ENCODE measurements around the gene RPH3AL. TPM values are rescaled to one million over a fixed set of nuclear protein-coding genes. Genes with fewer than 3 reads are reported as not detected.

RPH3AL gene
- total RNA-seq, 1 donor from 2014 or later, result 6.0 TPM

DNA sequence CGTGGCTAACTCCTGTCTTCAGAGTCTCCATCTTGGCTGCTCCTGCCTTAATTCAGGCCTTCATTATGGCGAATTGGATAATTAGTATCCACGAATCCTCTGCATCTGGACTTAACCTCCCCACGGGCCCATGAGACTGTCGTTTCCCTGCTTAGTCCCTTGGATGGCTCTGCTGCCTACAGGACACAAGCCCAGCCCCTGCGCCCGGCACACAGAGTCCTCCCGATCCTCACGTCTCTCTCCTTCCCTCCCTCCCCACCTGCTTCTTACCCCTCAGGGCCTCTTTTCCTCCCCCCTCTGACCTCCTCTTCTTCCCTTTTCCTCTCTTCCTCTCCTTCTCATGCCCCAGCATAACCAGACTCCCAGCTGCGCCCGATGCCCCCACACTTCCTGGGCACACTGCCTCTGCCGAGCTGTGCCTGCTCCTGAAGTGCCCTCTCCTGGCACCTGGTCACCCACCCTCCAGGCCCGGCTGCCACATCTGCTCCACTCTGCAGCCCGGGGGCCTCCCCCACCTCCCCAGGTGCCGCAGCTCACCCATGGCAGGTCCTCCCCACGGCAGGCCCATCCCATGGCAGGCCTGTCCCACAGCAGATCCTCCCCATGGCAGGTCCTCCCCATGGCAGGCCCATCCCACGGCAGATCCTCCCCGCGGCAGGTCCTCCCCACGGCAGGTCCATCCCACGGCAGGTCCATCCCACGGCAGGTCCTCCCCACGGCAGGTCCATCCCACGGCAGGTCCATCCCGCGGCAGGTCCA, 45.9 kb downstream of the RPH3AL start:
- ChIA-PET POLR2A (no interaction called here), CTCF (no interaction called here)
- H3K9me3 Mint-ChIP-seq, result no peaks in the 10 kb centered on the region
- no peak overlapping the region for H3K4me3 Mint-ChIP-seq
- no peak overlapping the region for H3K27ac Mint-ChIP-seq
- no peaks in the 10 kb centered on the region for H3K36me3 Mint-ChIP-seq (ENCODE audit: low read depth)
- H3K4me1 Mint-ChIP-seq, result no peaks in the 10 kb centered on the region
- DNase-seq (no peak), ATAC-seq (ENCODE audit: low read depth) (no peak)
- intact Hi-C loops (cut with micrococcal nuclease), result no loop called here
- H3K27me3 Mint-ChIP-seq, result no peaks in the 10 kb centered on the region
- TF ChIP-seq, protein P1, sequence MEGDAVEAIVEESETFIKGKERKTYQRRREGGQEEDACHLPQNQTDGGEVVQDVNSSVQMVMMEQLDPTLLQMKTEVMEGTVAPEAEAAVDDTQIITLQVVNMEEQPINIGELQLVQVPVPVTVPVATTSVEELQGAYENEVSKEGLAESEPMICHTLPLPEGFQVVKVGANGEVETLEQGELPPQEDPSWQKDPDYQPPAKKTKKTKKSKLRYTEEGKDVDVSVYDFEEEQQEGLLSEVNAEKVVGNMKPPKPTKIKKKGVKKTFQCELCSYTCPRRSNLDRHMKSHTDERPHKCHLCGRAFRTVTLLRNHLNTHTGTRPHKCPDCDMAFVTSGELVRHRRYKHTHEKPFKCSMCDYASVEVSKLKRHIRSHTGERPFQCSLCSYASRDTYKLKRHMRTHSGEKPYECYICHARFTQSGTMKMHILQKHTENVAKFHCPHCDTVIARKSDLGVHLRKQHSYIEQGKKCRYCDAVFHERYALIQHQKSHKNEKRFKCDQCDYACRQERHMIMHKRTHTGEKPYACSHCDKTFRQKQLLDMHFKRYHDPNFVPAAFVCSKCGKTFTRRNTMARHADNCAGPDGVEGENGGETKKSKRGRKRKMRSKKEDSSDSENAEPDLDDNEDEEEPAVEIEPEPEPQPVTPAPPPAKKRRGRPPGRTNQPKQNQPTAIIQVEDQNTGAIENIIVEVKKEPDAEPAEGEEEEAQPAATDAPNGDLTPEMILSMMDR (IDR thresholded peaks at IDR 0.05), result no peak

DNA sequence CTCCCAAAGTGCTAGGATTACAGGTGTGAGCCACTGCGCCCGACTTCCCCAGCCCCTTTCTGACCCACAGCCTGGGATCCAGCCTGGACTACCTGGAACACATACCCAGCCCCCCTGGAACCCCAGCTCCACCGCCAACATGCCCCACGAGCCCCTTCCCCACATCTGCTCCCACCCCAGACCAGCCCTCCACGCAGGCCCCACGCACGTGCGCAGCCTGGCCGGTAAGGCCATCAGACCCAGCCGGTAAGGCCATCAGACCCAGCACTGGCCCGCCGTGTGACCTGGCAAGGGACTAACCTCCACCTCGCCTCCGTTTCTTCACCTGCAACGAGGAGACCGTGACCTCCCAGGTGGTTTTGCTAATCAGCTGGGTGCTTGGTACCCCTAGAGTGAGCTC, 46.5 kb downstream of the RPH3AL start:
- Mint-ChIP-seq H3K4me3 (no peak overlapping the region), H3K27ac (no peak overlapping the region), H3K4me1 (no peaks in the 10 kb centered on the region), H3K36me3 (ENCODE audit: low read depth) (no peaks in the 10 kb centered on the region), H3K27me3 (no peaks in the 10 kb centered on the region), H3K9me3 (no peaks in the 10 kb centered on the region)
- ChIA-PET CTCF (no interaction called here), POLR2A (no interaction called here)
- TF ChIP-seq, protein P1 (IDR thresholded peaks at IDR 0.05), result no peak
- no peak for ATAC-seq (ENCODE audit: low read depth)
- intact Hi-C loops (cut with micrococcal nuclease), result no loop called here
- no peak for DNase-seq

DNA sequence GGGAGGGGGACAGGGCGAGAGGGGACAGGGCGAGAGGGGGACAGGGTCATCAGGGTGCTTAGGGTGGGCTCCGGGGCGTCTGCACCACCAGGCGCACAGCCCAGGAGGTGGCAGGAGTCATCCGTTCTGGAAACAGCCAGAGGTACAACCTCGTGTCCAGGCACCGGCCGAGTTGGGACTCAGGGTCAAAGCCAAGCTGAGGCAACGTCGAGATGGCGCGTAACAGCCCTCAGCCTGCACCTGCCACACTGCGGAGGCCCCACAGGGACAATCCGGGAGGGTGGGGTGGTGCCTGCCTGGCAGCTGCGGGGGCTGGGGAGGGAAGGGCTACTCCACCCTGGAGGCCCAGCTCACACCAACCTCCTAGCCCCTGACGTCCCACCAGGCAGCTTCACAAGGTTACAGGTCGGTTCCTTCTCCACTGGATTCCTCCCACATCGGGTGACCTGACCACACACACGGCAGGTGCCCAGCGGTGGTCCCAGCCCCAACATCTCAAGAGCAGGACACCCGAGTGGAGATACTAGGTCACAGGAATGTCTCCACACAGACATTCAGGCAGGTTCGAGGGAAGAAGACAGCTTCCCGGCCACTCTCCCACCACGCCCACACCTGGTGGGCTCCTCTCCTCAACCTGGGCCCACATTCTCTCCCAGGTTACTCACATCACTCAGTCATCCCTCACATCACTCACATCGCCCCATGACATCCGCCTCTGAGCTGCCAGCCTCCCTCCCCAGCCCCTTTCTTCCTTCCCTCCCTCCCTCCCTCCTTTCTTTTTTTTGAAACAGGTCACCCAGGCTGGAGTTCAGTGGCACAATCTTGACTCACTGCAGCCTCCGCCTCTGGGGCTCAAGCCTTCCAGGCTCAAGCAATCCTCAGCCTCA, 47.3 kb downstream of the RPH3AL start:
- Mint-ChIP-seq H3K27me3 (no peaks in the 10 kb centered on the region), H3K36me3 (ENCODE audit: low read depth) (no peaks in the 10 kb centered on the region), H3K9me3 (no peaks in the 10 kb centered on the region), H3K27ac (no peak overlapping the region), H3K4me1 (no peaks in the 10 kb centered on the region), H3K4me3 (no peak overlapping the region)
- CTCF ChIA-PET, result no interaction called here
- TF ChIP-seq, protein P1 (IDR thresholded peaks at IDR 0.05), result no peak
- ATAC-seq (ENCODE audit: low read depth) (no peak), DNase-seq (no peak)
- intact Hi-C loops (cut with micrococcal nuclease), result no loop called here
- POLR2A ChIA-PET, result no interaction called here

DNA sequence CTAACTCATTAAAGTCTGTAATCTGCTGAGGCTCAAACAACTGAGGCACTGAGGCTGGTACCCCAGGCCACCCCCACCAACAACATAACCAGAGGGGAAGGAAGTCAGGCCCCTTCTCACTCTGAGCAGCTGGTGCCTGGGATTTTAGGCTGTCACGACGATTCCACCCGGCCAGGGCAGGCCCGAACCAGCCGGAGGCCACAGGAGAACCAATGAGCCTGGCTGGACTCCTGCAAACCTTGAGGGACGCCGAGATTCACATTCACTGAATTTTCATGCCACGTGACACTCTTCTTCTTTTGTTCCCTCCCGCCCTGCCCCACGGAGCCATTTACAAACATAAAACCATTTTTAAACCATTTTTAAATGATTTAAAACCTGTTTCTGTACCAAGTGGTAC, 48.1 kb downstream of the RPH3AL start:
- intact Hi-C loops (cut with micrococcal nuclease), result no loop called here
- no peaks in the 10 kb centered on the region for H3K4me1 Mint-ChIP-seq
- H3K27ac Mint-ChIP-seq, result no peak overlapping the region
- no peak for DNase-seq
- TF ChIP-seq, protein P1 (IDR thresholded peaks at IDR 0.05), result no peak
- ChIA-PET POLR2A (no interaction called here), CTCF (no interaction called here)
- H3K9me3 Mint-ChIP-seq, result no peaks in the 10 kb centered on the region
- H3K36me3 Mint-ChIP-seq (ENCODE audit: low read depth), result no peaks in the 10 kb centered on the region
- H3K4me3 Mint-ChIP-seq, result no peak overlapping the region
- H3K27me3 Mint-ChIP-seq, result no peaks in the 10 kb centered on the region
- no peak for ATAC-seq (ENCODE audit: low read depth)

DNA sequence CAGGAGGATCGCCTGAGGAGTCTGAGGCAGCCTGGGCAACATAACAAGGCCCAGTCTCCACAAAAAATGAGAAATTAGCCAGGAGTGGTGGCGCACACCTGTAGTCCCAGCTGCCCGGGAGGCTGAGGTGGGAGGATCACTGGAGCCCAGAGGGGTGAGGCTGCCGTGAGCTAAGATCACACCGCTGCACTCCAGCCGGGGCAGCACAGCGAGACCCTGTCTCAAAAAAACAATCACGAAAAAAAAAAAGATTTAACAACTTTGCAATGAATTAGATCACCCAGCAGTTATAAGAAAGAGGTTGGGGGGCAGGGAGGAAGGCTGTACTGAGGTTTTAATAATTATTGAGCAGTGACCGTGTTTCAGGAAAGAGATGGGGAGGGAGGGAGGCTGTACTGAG, 49.4 kb downstream of the RPH3AL start:
- no peak overlapping the region for H3K27ac Mint-ChIP-seq
- DNase-seq (no peak), ATAC-seq (ENCODE audit: low read depth) (no peak)
- no peaks in the 10 kb centered on the region for H3K4me1 Mint-ChIP-seq
- POLR2A ChIA-PET, result no interaction called here
- TF ChIP-seq, protein P1 (IDR thresholded peaks at IDR 0.05), result no peak
- no peaks in the 10 kb centered on the region for H3K27me3 Mint-ChIP-seq
- CTCF ChIA-PET, result no interaction called here
- H3K4me3 Mint-ChIP-seq, result no peak overlapping the region
- intact Hi-C loops (cut with micrococcal nuclease), result no loop called here
- H3K36me3 Mint-ChIP-seq (ENCODE audit: low read depth), result no peaks in the 10 kb centered on the region
- no peaks in the 10 kb centered on the region for H3K9me3 Mint-ChIP-seq

Data from activated B cell treated with CpG ODN at 0.5 μM for 24 hours (primary cell).